ENCODE data around the gene ATXN2.
"Not testable (repeated sequence)": the region's sequence is repeated elsewhere in the genome, so short reads cannot be mapped to it uniquely, and the experiment has no call there.

GRCh38 chr12:111602857-111603256 lies 3.7 kb upstream of the ATXN2 start:
- not testable (repeated sequence) for TF ChIP-seq CTCF, EZH2 (IDR thresholded peaks at IDR 0.05)

All from neural progenitor cell (in vitro differentiated cells).